GM13977 (cell line): ENCODE results near the gene PREX1.

ENCODE experiments used
- DNase-seq: peaks from one replicate; pipeline ENCODE4 v3.0.0; 2012; ENCODE audit warnings: low spot score
- CTCF ChIP-seq: IDR thresholded peaks from 2 replicates; pipeline ENCODE4 v1.5.1; 2012; ENCODE audit warnings: mild to moderate bottlenecking, control low read depth; ENCODE audit not compliant: insufficient read depth; ENCODE audit errors: extremely low read depth, missing control alignments
- in situ Hi-C: fragments of 300-500 bp; cut with MboI; formaldehyde crosslinking; loops from one replicate; pipeline ENCODE4 v1.12.0; 2022; ENCODE audit warnings: low sequenced_read_pairs, low pct_unique_long_range_greater_than_20kb, mixed read lengths, inconsistent platforms; ENCODE audit not compliant: unreplicated experiment

PREX1 gene

GRCh38 chr20:48637461-48637860, 190.3 kb downstream of the PREX1 start:
- in situ Hi-C loops = no loop called here

GRCh38 chr20:48636301-48636700, 191.5 kb downstream of the PREX1 start:
- in situ Hi-C loops = no loop called here
- no peak for TF ChIP-seq CTCF
- no peak for DNase-seq

More at GRCh38 chr20:48637461-48637860, 190.3 kb downstream of the PREX1 start:
- DNase-seq = no peak
- no peak for TF ChIP-seq CTCF

- in situ Hi-C loops = no loop called here
- DNase-seq = peak; percentile 92
- peak; percentile 97 for TF ChIP-seq CTCF
Observed at GRCh38 chr20:48635791-48636267, 192.0 kb downstream of the PREX1 start.

- peak; percentile 8 for TF ChIP-seq CTCF
- no peak for DNase-seq
- in situ Hi-C loops = no loop called here
Observed at GRCh38 chr20:48635361-48635760, 192.4 kb downstream of the PREX1 start.

GRCh38 chr20:48634641-48635040, 193.2 kb downstream of the PREX1 start:
- DNase-seq = no peak
- TF ChIP-seq CTCF = no peak
- in situ Hi-C loops = no loop called here

GRCh38 chr20:48633620-48634257, 194.1 kb downstream of the PREX1 start:
- no peak for DNase-seq
- no peak for TF ChIP-seq CTCF
- in situ Hi-C loops = no loop called here
